ENCODE results near the gene FLT3LG. TPM values are rescaled to one million over a fixed set of nuclear protein-coding genes. Genes with fewer than 3 reads are reported as not detected.

FLT3LG gene
- total RNA-seq, 1 donor from 2014 or later = 17.7 TPM

GRCh38 chr19:49447485-49448431 is 26.3 kb upstream of the FLT3LG start:
- intact Hi-C loops (cut with micrococcal nuclease) = no loop called here
- Mint-ChIP-seq H3K4me3 (no peak overlapping the region), H3K4me1 (peaks cover 49% of the 10 kb centered on the region), H3K9me3 (no peaks in the 10 kb centered on the region), H3K36me3 (ENCODE audit: low read depth) (peaks cover 52% of the 10 kb centered on the region), H3K27me3 (no peaks in the 10 kb centered on the region), H3K27ac (peak overlapping the region; percentile 35)
- DNase-seq (no peak), ATAC-seq (ENCODE audit: low read depth) (no peak)
- ChIA-PET POLR2A (interaction anchor here (0.9 to 10.9 kb wide), 4 partner anchors 21 to 184 kb away, joined by 3 to 193 read pairs (median 4); partner anchors contain the start of genes FLT3LG and RPS11), CTCF (interaction anchor here (0.6 to 1.3 kb wide), 2 partner anchors 25 to 56 kb away, joined by 3 to 4 read pairs; no protein-coding TSS in a partner anchor)
- no peak for TF ChIP-seq CTCF (IDR thresholded peaks at IDR 0.05)

DNA sequence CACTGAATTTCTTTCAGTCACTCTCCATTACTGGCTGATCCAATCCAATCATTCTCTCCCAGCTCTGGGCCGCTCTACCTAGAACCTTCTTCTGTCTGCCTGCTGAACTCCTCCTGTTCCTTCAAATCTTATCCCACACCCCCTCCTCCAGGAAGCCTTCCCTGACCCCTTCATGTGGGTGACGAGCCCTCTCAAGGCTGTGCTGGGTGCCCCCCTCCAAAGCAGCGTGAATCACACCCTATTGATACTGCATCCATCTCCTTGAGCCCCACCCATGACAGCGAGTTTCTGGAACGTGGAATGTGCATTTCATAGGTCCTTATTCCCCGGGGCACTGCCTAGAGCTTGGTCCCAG is 25.6 kb upstream of the FLT3LG start:
- TF ChIP-seq CTCF (IDR thresholded peaks at IDR 0.05) = no peak
- Mint-ChIP-seq H3K9me3 (no peaks in the 10 kb centered on the region), H3K4me3 (no peak overlapping the region), H3K36me3 (ENCODE audit: low read depth) (peaks cover 56% of the 10 kb centered on the region), H3K4me1 (peaks cover 51% of the 10 kb centered on the region), H3K27ac (peak overlapping the region; percentile 35), H3K27me3 (no peaks in the 10 kb centered on the region)
- ChIA-PET CTCF (interaction anchor here (0.6 to 1.3 kb wide), 2 partner anchors 24 to 57 kb away, joined by 3 to 4 read pairs; no protein-coding TSS in a partner anchor), POLR2A (interaction anchor here (1.4 to 10.9 kb wide), 3 partner anchors 20 to 57 kb away, joined by 3 to 193 read pairs (median 5); partner anchors contain the start of genes FLT3LG and RPS11)
- DNase-seq (no peak), ATAC-seq (ENCODE audit: low read depth) (no peak)
- intact Hi-C loops (cut with micrococcal nuclease) = no loop called here

DNA sequence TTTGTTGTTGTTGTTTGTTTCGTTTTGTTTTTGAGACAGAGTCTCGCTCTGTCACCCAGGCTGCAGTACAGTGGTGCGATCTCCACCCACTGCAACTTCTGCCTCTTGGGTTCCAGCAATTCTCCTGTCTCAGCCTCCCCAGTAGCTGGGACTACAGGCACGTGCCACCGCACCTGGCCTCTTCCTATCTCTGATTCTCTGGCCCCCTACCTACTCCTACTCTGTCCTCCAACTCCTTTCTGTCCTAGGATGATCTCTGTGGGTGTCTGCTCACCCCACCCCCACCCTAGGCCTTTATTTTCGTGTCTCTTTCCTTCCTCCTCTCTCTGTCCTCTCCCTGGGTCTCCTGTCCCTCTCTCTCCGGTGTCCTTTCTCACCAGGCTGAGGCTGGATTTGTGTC is 23.6 kb upstream of the FLT3LG start:
- H3K9me3 Mint-ChIP-seq = no peaks in the 10 kb centered on the region
- ChIA-PET CTCF (interaction anchor here (2.7 kb wide), 1 partner anchor 20 kb away, joined by 14 read pairs; no protein-coding TSS in a partner anchor), POLR2A (interaction anchor here (0.7 to 10.9 kb wide), 4 partner anchors 18 to 934 kb away, joined by 6 to 193 read pairs (median 23); partner anchors contain the start of genes FLT3LG and POLD1)
- TF ChIP-seq CTCF (IDR thresholded peaks at IDR 0.05) = no peak
- peaks cover 63% of the 10 kb centered on the region for H3K36me3 Mint-ChIP-seq (ENCODE audit: low read depth)
- peaks cover 55% of the 10 kb centered on the region for H3K4me1 Mint-ChIP-seq
- peak overlapping the region; percentile 30 for H3K27ac Mint-ChIP-seq
- intact Hi-C loops (cut with micrococcal nuclease) = loop anchor here (5.0 to 10.0 kb wide), 6 partner anchors 118 to 877 kb away; partner anchors contain the start of genes AKT1S1, KCNC3, LHB and PPP1R15A
- peak overlapping the region; percentile 97 for H3K4me3 Mint-ChIP-seq
- H3K27me3 Mint-ChIP-seq = no peaks in the 10 kb centered on the region
- DNase-seq (no peak), ATAC-seq (ENCODE audit: low read depth) (no peak)

DNA sequence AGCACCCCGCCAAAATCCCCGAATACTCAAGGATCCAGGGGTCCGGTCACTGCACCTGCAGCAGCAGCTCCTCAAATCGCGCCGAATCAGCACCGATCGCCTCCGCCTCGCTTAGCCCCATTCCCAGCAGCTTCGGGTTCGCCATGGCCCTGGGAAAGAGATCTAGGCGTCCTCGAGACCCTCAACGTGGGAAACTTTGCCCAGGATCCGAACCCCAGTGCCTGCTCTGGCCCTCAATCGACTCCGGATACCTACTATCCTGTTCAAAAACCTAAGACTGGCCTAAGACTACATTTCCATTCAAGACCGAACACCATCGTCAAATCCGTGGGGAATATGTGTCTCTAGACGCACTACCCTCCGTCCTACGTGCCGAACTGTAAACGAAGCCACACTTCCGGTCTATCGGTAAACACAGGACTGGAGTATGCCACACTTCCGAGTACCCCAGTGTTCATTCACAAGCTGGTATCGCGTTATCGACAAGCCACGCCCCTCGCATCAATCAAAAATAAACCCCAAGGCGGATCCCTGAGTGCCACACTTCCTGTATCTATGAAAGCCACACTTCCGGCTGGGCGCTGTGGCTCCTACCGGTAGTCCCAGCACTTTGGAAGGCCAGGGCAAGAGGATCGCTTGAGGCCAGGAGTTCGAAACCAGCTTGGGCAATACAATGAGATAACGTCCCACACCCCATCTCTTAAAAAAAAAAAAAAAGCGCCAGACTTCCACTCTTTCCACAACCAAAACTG is 22.4 kb upstream of the FLT3LG start, which contains the start of gene PIH1D1:
TSS of gene PIH1D1 (minus strand) at position 385 of the 752 bp plus-strand sequence. CDS start at position 145, 240 bp downstream.
- intact Hi-C loops (cut with micrococcal nuclease) = loop anchor here (1.0 to 10.0 kb wide), 10 partner anchors 8 to 876 kb away; partner anchors contain the start of genes AKT1S1, C19orf73, GYS1 and KCNC3
- ChIA-PET CTCF (interaction anchor here (0.8 to 2.7 kb wide), 4 partner anchors 8 to 226 kb away, joined by 3 to 14 read pairs (median 4); no protein-coding TSS in a partner anchor), POLR2A (interaction anchor here (0.5 to 10.9 kb wide), 31 partner anchors 7 to 1285 kb away, joined by 3 to 193 read pairs (median 4); partner anchors contain the start of genes CD37, FLT3LG, NOSIP and PRR12)
- no peaks in the 10 kb centered on the region for H3K27me3 Mint-ChIP-seq
- H3K27ac Mint-ChIP-seq = peak within 1 kb of the TSS; percentile 100
- H3K4me3 Mint-ChIP-seq = peak within 1 kb of the TSS; percentile 99
- no peaks in the 10 kb centered on the region for H3K9me3 Mint-ChIP-seq
- peaks cover 66% of the 10 kb centered on the region for H3K36me3 Mint-ChIP-seq (ENCODE audit: low read depth)
- no peak for TF ChIP-seq CTCF (IDR thresholded peaks at IDR 0.05)
- H3K4me1 Mint-ChIP-seq = peaks cover 55% of the 10 kb centered on the region
- DNase-seq (peak; percentile 79), ATAC-seq (ENCODE audit: low read depth) (peak; percentile 60)

Measured in activated B cell treated with CpG ODN at 0.5 μM for 24 hours (primary cell).